GM12864 (cell line): ENCODE data around the gene LGALS3BP.

ENCODE experiments used
- DNase-seq: peaks from one replicate; pipeline ENCODE4 v3.0.0-alpha.2; 2011; ENCODE audit warnings: low read depth
- H3K4me3 ChIP-seq: 2 replicates; pipeline ENCODE4 v1.5.1; 2011; ENCODE audit warnings: mild to moderate bottlenecking, low read depth, low read length, control low read depth
- TF ChIP-seq, protein P1 (sequence below): IDR thresholded peaks from 2 replicates; pipeline ENCODE4 v1.5.1; 2011; ENCODE audit warnings: low read depth, mild to moderate bottlenecking, moderate library complexity, low read length, control low read depth, inconsistent platforms; ENCODE audit errors: missing control alignments

Gene LGALS3BP

GRCh38 chr17:78924481-78925151, 55.1 kb downstream of the LGALS3BP start:
- TF ChIP-seq, protein P1, sequence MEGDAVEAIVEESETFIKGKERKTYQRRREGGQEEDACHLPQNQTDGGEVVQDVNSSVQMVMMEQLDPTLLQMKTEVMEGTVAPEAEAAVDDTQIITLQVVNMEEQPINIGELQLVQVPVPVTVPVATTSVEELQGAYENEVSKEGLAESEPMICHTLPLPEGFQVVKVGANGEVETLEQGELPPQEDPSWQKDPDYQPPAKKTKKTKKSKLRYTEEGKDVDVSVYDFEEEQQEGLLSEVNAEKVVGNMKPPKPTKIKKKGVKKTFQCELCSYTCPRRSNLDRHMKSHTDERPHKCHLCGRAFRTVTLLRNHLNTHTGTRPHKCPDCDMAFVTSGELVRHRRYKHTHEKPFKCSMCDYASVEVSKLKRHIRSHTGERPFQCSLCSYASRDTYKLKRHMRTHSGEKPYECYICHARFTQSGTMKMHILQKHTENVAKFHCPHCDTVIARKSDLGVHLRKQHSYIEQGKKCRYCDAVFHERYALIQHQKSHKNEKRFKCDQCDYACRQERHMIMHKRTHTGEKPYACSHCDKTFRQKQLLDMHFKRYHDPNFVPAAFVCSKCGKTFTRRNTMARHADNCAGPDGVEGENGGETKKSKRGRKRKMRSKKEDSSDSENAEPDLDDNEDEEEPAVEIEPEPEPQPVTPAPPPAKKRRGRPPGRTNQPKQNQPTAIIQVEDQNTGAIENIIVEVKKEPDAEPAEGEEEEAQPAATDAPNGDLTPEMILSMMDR, result no peak
- DNase-seq, result no peak
- no peak overlapping the region for H3K4me3 ChIP-seq

DNA sequence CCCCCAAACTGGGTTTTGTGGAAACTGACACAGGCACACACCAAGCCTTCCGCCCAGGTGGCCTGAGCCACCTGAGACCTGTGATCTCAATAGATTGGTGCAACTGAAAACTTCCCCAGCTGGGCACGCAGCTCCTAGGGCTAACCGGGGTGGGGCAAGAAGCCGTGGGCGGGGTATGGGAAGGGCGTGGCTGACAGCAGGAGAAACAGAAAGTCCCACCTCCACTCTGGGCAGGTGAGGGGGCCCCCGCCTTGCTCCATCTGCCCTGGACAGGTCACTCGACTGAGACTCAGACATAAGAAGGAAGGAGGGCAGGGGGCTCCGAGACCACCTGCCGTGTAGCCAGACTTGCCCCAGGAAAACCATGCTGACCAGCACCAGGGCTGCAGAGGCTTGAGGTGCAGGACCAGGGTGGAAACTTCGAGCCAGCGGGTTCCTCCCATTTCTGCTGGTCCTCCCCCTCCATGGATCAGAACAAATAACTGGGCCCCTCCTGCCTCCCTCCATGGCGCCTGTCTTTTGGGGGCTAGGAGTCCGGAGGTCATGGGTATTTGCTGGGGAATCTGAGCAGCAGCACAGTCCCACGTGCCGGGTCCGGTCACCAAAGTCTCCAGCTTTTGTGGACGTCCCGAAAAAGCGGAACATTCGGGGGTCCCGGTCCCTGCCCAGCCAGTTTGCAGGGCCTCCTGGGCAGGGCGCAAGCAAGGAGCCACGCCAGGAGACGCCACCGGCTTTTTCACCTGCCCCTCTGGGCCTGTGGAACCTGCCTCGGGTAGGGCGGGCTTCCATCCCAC, 55.9 kb downstream of the LGALS3BP start:
- no peak overlapping the region for H3K4me3 ChIP-seq
- DNase-seq, result peak; percentile 46
- TF ChIP-seq, protein P1, result no peak

DNA sequence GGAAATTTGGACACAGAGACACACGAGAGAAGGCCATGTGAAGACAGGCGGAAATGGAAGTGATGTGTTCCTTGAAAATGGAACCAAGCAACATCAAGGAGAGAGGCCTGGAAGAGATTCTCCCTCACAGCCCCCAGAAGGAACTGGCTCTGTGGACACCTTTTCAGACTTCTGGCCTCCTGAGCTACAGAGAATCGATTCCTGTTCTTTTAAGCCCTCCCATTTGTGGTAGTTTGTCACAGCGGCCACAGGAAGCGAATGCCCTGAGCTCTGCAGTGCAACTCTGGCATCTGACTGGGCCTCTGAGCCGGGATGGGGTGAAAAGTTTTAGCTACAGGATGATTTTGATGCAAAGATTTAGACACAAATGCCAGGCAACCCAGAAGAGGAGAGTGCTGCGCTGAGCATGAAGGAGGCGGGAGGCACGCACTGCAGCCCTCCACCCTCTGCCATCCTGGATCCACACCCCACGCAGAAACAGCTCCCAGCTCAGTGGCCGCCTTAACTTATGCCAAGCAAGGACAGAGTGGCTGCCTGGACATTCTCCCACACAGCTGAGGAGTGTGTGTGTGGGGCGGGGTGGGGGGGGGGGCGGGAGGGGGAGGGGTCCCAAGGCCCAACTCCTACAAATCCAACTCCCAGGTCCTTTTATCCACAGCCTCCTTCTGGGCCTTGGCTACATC, 56.8 kb downstream of the LGALS3BP start:
- no peak for DNase-seq
- no peak overlapping the region for H3K4me3 ChIP-seq
- TF ChIP-seq, protein P1, result no peak

GRCh38 chr17:78921437-78921971, 58.2 kb downstream of the LGALS3BP start:
- TF ChIP-seq, protein P1, result no peak
- no peak for DNase-seq
- H3K4me3 ChIP-seq, result no peak overlapping the region
